K562 (cell line): ENCODE results near the gene GALNT5. TPM values are rescaled to one million over a fixed set of nuclear protein-coding genes. Genes with fewer than 3 reads are reported as not detected.
A peak's percentile ranks its signal among the peaks of the same experiment; 100 is the strongest.

Experiments
- ARID1B ChIP-seq: fragments of 450-650 bp; IDR thresholded peaks from 2 replicates; pipeline ENCODE4 v1.6.1; 2016; ENCODE audit warnings: antibody characterized with exemption, mild to moderate bottlenecking, inconsistent platforms
- BRD9 ChIP-seq: fragments of 450-650 bp; IDR thresholded peaks from 2 replicates; pipeline ENCODE4 v1.6.1; 2018; ENCODE audit warnings: low read depth; ENCODE audit not compliant: partially characterized antibody
- HDAC1 ChIP-seq, 2 experiments: fragments of 450-650 bp; IDR thresholded peaks; 2 replicates each; pipeline ENCODE4 v1.6.1; 2016 to 2017; ENCODE audit warnings: inconsistent platforms in 1 of 2, mild to moderate bottlenecking in 1 of 2, moderate library complexity in 1 of 2
- JUN ChIP-seq, 2 experiments: sonication (generic) in 1 of 2; formaldehyde crosslinking in 1 of 2; IDR thresholded peaks; 2 replicates each; pipeline versions ENCODE4 v1.6.1 to v1.8.0; 2012 to 2022; ENCODE audit warnings: borderline replicate concordance in 2 of 2, mild to moderate bottlenecking in 2 of 2, improper control_type of control experiment in 1 of 2, low read depth in 1 of 2, low read length in 1 of 2, missing genetic modification reagents in 1 of 2
- MLLT1 ChIP-seq, 2 experiments: fragments of 450-650 bp; IDR thresholded peaks; 2 replicates each; pipeline ENCODE4 v1.6.1; 2016
- MLX ChIP-seq, 2 experiments: fragments of 450-650 bp in 1 of 2; sonication (generic) in 1 of 2; formaldehyde crosslinking; conservative IDR thresholded peaks; 2 replicates each; pipeline versions ENCODE4 v1.4.0 to v1.8.1; 2020 to 2022; ENCODE audit warnings: mild to moderate bottlenecking in 1 of 2, missing genetic modification reagents in 1 of 2
- PHB ChIP-seq: fragments of 250-450 bp; sonication (Bioruptor Pico); IDR thresholded peaks from 2 replicates; pipeline ENCODE4 v1.5.0; 2021
- PHB2 ChIP-seq: fragments of 450-650 bp; IDR thresholded peaks from 2 replicates; pipeline ENCODE4 v1.6.1; 2017; ENCODE audit warnings: low read depth
- POLR2H ChIP-seq: IDR thresholded peaks from 2 replicates; pipeline ENCODE4 v1.6.1; 2016; ENCODE audit warnings: missing genetic modification characterization, low read depth, mild to moderate bottlenecking, control low read depth, missing compliant biosample characterization, moderate library complexity
- SUPT5H ChIP-seq: fragments of 450-650 bp; IDR thresholded peaks from 2 replicates; pipeline ENCODE4 v1.6.1; 2016
- TAL1 ChIP-seq: fragments of 450-650 bp; IDR thresholded peaks from 2 replicates; pipeline ENCODE4 v1.6.1; 2016; ENCODE audit warnings: mild to moderate bottlenecking
- ZBTB17 ChIP-seq: fragments of 450-650 bp; formaldehyde crosslinking; IDR thresholded peaks from 2 replicates; pipeline ENCODE4 v1.4.0; 2020; ENCODE audit warnings: mild to moderate bottlenecking
- ZBTB43 ChIP-seq: sonication (generic); formaldehyde crosslinking; IDR thresholded peaks from 2 replicates; pipeline ENCODE4 v1.8.0; 2023; ENCODE audit warnings: mild to moderate bottlenecking, missing genetic modification reagents
- ZNF518B ChIP-seq: fragments of 250-450 bp; sonication (Bioruptor Pico); IDR thresholded peaks from 2 replicates; pipeline ENCODE4 v1.5.0; 2021; ENCODE audit warnings: mild to moderate bottlenecking, moderate library complexity
- polyA plus RNA-seq, 8 experiments: library from polyadenylated mRNA; depleted of rRNA in 4 of 8; stranded (reverse) in 5 of 8; unstranded in 3 of 8; fragments of >200 nt; fragmentation: Nextera tagmentation in 2 of 8; fragmentation: Illumina TruSeq in 1 of 8; extraction: Ambion mirVana in 2 of 8; extraction: Trizol in 1 of 8; gene quantifications; 2 replicates each; pipeline versions ENCODE4 v1.2.1 to v1.2.3, GENCODE V29; 2011 to 2014; ENCODE audit warnings: inconsistent platforms in 1 of 8, missing spikeins in 1 of 8
- total RNA-seq, 7 experiments: library from RNA; depleted of rRNA in 6 of 7; stranded (reverse); fragments of >200 nt in 6 of 7; fragmentation: Illumina TruSeq in 2 of 7; extraction: Trizol in 2 of 7; gene quantifications; 2 replicates each; pipeline versions ENCODE4 v1.2.1 to v1.2.3, GENCODE V29; 2011 to 2021; ENCODE audit warnings: low replicate concordance in 1 of 7

The GALNT5 gene
- total and polyA plus RNA-seq, 9 of the 15 experiments (the other 6 are each of a cell fraction or from before 2014, with no cell fraction given) = 21.6 to 73.0 (median 54.7) TPM

GRCh38 chr2:157259960-157260359, 2.5 kb downstream of the GALNT5 start (continued):
- no peak for TF ChIP-seq ZNF518B (CRISPR knock-in tag)
- TF ChIP-seq SUPT5H = no peak
- TF ChIP-seq PHB (CRISPR knock-in tag) = no peak
- no peak for TF ChIP-seq TAL1
- peak; percentile 14; the same call in 1 of the 2 replicates for TF ChIP-seq POLR2H
- TF ChIP-seq JUN (IDR thresholded peaks at IDR 0.05; ENCODE audit: borderline replicate concordance, low read depth, low read length) = no peak
- TF ChIP-seq JUN (CRISPR knock-in tag; IDR thresholded peaks at IDR 0.05; ENCODE audit: borderline replicate concordance) = no peak
- peak; percentile 13; the same call in 1 of the 2 replicates for TF ChIP-seq ARID1B
- peak; percentile 24 for TF ChIP-seq BRD9
- no peak for TF ChIP-seq PHB2
- TF ChIP-seq ZBTB17 = 0 out of 2 replicates have a peak, but pooled peaks have one; percentile 26
- no peak for TF ChIP-seq HDAC1 (IDR thresholded peaks at IDR 0.05)
- TF ChIP-seq MLLT1 (IDR thresholded peaks at IDR 0.05) = peak in 1 of 2 experiments; percentile 9; a peak in 2 of 4 replicates
- TF ChIP-seq ZBTB43 (CRISPR knock-in tag) = no peak
- no peak for TF ChIP-seq MLX (CRISPR knock-in tag; conservative IDR thresholded peaks at IDR 0.05)
